Measurements from ENCODE around the gene DHRS7B.

DNA sequence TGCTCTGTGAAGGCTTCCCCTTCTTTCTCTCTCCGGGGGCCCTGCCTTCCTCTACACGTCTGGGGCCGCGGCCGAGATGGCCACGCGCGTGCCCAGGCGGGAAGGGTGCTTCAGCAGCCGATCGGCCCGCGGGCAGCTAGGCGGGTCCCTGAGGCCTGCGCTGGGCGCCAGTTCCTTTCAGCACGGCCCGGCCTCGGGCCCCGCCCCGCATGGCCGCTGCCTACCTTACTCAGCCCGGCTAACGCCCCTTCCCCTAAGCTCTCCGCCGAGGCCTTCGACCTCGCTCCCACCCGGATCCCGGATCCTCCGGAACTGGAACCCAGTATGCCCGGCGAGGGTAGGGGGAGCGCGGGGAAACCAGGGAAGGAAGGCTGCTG is 86.9 kb downstream of the DHRS7B start:
- TF ChIP-seq BHLHE40 (IDR thresholded peaks at IDR 0.05; ENCODE audit: borderline replicate concordance) = no peak
- no peak for TF ChIP-seq TARDBP (IDR thresholded peaks at IDR 0.05)
- TF ChIP-seq SUZ12 (IDR thresholded peaks at IDR 0.05) = no peak

All from HEK293T (cell line).